Measurements from ENCODE around the gene ARHGAP30.
A peak's percentile ranks its signal among the peaks of the same experiment; 100 is the strongest.

ARHGAP30 gene

DNA sequence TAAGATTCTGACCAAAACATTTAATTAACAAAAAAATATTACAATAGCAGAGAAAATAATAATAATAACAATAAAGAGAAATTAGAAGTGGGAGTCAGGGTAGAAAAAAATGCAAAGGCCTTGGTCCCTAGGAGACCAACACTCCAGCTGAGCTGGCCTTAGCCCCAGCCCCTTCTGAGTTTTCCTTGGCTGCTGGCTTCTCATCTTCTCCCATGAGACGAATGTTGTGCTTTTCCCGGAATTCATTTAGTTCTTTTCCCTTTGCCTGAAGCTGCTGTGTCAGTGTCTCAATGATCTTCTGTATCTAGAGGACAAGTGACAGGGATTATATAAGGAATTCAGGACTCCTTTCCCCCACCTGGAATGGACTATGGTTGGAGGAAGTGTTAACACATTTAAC is 30.9 kb upstream of the ARHGAP30 start:
- TF ChIP-seq POU2F2 (IDR thresholded peaks at IDR 0.05; ENCODE audit: low read depth, low read length) (no peak), SPI1 (IDR thresholded peaks at IDR 0.05; ENCODE audit: low read depth, low read length) (no peak), PAX5 (IDR thresholded peaks at IDR 0.05; ENCODE audit: insufficient read depth, low read length, severe bottlenecking) (no peak), POLR2AphosphoS5 (IDR thresholded peaks at IDR 0.05; ENCODE audit: low read depth, low read length) (no peak), TAF1 (IDR thresholded peaks at IDR 0.05; ENCODE audit: low read depth, low read length) (no peak), POLR2A (IDR thresholded peaks at IDR 0.05; ENCODE audit: low read depth, low read length) (no peak)
- FAIRE-seq (no peak), DNase-seq (ENCODE audit: insufficient read length, low spot score) (no peak)

DNA sequence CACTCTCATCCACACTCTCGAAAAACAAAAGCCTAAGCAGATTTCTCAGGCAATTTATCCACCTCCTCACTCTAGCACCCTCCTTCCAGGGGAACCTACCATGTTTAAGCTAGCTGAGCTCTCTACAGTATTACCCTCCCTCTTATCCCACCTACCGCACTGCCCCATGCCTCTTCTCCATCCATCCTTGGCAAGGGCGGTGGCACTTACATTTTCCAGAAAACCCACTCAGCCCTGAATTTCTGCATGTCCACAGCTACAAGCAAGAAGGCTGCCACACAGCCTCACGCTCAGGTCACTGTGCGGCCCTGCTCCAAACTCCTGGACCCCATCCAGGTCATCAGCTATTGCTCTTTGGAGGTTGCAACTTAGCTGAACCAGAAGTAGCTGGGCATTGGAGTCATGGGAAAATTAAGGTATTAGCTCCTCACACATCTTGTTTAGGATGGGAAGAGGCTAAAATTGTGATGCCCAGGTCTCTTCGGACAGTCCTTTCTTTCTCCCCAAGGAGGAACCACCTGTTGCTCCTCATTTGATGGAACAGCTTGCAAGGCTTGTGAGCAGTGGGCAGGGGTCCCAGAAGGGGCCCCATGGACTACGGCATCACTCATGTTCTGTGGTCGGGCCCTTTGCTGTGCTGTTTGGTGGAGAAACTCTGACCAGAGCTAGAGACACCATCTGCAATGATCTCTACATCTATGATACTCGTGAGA is 29.6 kb upstream of the ARHGAP30 start:
- 0 out of 2 replicates have a peak, but pooled peaks have one; percentile 25 for TF ChIP-seq POLR2AphosphoS5 (IDR thresholded peaks at IDR 0.05; ENCODE audit: low read depth, low read length)
- no peak for TF ChIP-seq POU2F2 (IDR thresholded peaks at IDR 0.05; ENCODE audit: low read depth, low read length)
- no peak for FAIRE-seq
- no peak for DNase-seq (ENCODE audit: insufficient read length, low spot score)

DNA sequence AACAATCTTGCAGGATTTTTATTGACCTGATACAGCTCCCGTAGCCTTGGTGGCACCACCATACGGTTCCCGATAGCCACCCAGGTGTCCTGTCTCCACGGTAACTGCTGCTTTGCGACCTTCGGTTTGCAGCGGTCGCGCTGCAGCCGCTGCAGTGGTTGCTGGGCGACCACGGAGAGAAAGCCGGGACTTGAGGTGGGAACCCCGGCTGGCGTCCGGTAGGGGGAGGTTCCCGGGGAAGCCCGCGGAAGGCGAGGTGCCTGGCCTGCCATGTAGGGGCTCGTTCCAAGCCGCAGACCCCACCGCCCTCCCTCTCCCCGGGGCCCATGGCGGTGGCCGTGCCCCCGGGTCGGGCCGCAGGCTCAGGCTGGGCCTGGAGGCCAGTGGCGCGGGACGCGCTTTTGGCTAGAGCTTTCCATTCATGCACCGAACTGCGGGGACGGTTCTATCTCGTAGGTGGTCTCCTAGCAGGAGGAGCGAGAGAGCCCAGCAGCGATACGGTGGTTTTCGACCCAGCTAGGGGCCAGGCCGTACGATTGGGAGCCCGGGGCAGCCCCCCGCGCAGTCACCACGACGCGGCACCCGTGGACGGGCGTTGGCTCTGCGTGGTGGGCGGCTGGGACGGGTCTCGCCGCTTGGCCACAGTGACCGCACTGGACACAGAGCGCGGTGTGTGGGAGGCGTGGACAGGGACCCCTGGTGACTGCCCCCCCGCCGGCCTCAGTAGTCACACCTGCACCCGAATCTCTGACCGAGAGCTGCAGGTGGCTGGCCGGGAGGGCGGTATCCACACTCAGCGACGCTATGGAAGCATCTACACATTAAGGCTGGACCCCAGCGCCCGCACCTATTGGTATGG is 28.7 kb upstream of the ARHGAP30 start, which contains the start of gene KLHDC9:
Gene KLHDC9 (plus strand): TSS at position 152 of the 859 bp plus-strand sequence. CDS start 175 bp downstream, at position 327.
- no peak for TF ChIP-seq POLR2A (IDR thresholded peaks at IDR 0.05; ENCODE audit: low read depth, low read length)
- no peak for TF ChIP-seq POU2F2 (IDR thresholded peaks at IDR 0.05; ENCODE audit: low read depth, low read length)
- no peak for TF ChIP-seq PAX5 (IDR thresholded peaks at IDR 0.05; ENCODE audit: insufficient read depth, low read length, severe bottlenecking)
- FAIRE-seq (peak; percentile 97), DNase-seq (ENCODE audit: insufficient read length, low spot score) (peak; percentile 94)

DNA sequence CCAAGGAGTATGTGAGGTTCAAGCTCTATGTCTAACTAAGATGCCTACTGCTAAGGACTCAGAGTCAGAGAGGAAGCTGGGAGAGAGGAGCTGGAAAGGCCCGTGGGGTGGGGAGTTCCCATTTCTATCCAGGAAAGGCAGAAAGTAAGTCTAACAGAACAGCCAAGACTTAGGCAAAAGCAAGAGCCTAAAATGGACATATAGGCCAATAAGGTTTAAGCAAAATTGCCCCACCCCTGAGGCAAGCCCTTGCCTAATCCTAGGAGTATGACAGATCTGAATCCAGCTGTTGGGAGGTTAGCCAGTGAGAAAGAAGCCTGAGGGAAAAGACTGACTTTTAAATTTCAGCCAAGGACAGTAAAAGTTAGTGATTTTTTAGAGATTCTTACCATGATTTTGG is 26.8 kb upstream of the ARHGAP30 start:
- no peak for DNase-seq (ENCODE audit: insufficient read length, low spot score)
- FAIRE-seq: no peak

DNA sequence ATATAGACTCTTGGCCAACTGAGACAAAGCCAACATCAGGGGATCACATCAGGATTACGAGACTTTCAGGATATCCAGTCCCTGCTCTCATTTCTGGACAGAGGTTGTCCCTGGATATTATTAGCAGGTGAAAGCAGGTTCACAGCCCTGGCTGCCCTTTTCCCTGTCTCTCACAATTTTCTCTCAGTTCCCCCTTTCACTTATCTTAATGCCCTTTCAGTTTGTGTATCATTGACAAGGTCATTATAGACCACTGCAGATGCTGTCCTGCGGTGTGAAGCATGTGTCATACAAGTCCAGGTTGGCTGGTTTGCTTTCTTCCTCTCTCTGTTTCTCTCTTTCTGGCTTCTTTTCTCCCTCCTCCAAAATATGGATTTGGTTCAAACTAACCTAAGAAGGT is 26.3 kb upstream of the ARHGAP30 start:
- DNase-seq (ENCODE audit: insufficient read length, low spot score) (no peak), FAIRE-seq (peak; percentile 75)

More for the DNA sequence above, 26.8 kb upstream of the ARHGAP30 start:
- TF ChIP-seq POLR2A (IDR thresholded peaks at IDR 0.05; ENCODE audit: low read depth, low read length) (no peak), SPI1 (IDR thresholded peaks at IDR 0.05; ENCODE audit: low read depth, low read length) (no peak), TAF1 (IDR thresholded peaks at IDR 0.05; ENCODE audit: low read depth, low read length) (no peak), POLR2AphosphoS5 (IDR thresholded peaks at IDR 0.05; ENCODE audit: low read depth, low read length) (no peak), POU2F2 (IDR thresholded peaks at IDR 0.05; ENCODE audit: low read depth, low read length) (no peak), PAX5 (IDR thresholded peaks at IDR 0.05; ENCODE audit: insufficient read depth, low read length, severe bottlenecking) (no peak)

DNA sequence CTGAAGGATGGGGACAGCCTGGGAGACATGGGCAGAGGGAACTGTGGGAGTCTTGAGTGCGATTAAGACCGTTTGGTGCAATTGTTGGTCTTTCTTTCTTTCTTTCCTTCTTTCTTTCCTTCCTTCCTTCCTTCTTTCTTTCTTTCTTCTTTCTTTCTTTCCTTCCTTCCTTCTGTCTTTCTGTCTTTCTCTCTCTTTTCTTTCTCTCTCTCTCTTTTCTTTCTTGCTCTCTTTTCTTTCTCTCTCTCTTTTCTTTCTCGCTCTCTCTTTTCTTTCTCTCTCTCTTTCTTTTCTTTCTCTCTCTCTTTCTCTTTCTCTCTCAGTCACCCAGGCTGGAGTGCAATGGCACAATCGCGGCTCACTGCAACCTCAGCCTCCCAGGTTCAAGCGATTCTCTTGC is 25.5 kb upstream of the ARHGAP30 start:
- no peak for FAIRE-seq
- TF ChIP-seq TAF1 (IDR thresholded peaks at IDR 0.05; ENCODE audit: low read depth, low read length): no peak
- no peak for TF ChIP-seq POLR2A (IDR thresholded peaks at IDR 0.05; ENCODE audit: low read depth, low read length)
- no peak for TF ChIP-seq SPI1 (IDR thresholded peaks at IDR 0.05; ENCODE audit: low read depth, low read length)
- TF ChIP-seq POU2F2 (IDR thresholded peaks at IDR 0.05; ENCODE audit: low read depth, low read length): no peak

More for the DNA sequence above, 26.3 kb upstream of the ARHGAP30 start:
- TF ChIP-seq SPI1 (IDR thresholded peaks at IDR 0.05; ENCODE audit: low read depth, low read length) (peak; percentile 93), TAF1 (IDR thresholded peaks at IDR 0.05; ENCODE audit: low read depth, low read length) (no peak), POLR2A (IDR thresholded peaks at IDR 0.05; ENCODE audit: low read depth, low read length) (no peak), POU2F2 (IDR thresholded peaks at IDR 0.05; ENCODE audit: low read depth, low read length) (peak; percentile 39; the same call in 1 of the 2 replicates), PAX5 (IDR thresholded peaks at IDR 0.05; ENCODE audit: insufficient read depth, low read length, severe bottlenecking) (no peak), POLR2AphosphoS5 (IDR thresholded peaks at IDR 0.05; ENCODE audit: low read depth, low read length) (no peak)

DNA sequence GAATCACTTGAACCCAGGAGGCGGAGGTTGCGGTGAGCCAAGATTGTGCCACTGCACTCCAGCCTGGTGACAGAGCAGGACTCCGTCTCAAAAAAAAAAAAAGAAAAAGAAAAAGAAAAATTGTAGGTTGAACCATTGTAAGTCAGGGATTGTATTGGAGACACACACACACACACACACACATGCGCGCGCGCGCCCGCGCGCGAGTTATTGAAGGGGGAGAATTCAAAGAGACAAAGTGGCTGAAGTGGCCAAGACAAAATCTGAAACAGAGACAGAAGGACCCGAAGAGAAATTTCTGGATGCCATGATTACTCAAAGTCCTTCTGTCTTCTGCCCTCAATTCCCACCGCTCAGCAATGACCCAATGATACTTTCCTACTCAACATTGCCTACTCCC is 24.8 kb upstream of the ARHGAP30 start:
- no peak for TF ChIP-seq SPI1 (IDR thresholded peaks at IDR 0.05; ENCODE audit: low read depth, low read length)
- no peak for TF ChIP-seq POLR2AphosphoS5 (IDR thresholded peaks at IDR 0.05; ENCODE audit: low read depth, low read length)
- FAIRE-seq: no peak
- no peak for DNase-seq (ENCODE audit: insufficient read length, low spot score)

More for the DNA sequence above, 25.5 kb upstream of the ARHGAP30 start:
- no peak for DNase-seq (ENCODE audit: insufficient read length, low spot score)

DNA sequence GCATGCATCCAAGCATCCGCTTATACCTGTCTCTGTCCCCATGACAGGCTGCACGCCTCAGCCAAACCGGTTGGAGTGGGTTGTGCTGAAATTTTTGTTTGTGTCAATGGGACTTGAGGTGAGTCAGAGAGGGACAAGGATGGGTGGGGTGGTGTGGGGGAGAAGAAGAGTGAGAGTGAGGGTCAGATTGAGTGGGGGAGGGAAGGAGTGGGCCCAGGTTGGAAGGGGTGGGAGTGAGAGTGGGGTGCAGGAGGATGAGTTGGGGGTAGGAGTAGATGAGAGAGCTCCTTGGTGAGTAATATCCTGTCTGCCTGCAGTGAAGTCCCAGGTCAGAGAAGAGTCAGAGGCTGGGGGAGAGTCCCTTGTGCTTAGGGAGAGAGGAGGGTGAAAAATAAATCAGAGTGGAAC is 22.9 kb upstream of the ARHGAP30 start:
- no peak for DNase-seq (ENCODE audit: insufficient read length, low spot score)
- no peak for FAIRE-seq

DNA sequence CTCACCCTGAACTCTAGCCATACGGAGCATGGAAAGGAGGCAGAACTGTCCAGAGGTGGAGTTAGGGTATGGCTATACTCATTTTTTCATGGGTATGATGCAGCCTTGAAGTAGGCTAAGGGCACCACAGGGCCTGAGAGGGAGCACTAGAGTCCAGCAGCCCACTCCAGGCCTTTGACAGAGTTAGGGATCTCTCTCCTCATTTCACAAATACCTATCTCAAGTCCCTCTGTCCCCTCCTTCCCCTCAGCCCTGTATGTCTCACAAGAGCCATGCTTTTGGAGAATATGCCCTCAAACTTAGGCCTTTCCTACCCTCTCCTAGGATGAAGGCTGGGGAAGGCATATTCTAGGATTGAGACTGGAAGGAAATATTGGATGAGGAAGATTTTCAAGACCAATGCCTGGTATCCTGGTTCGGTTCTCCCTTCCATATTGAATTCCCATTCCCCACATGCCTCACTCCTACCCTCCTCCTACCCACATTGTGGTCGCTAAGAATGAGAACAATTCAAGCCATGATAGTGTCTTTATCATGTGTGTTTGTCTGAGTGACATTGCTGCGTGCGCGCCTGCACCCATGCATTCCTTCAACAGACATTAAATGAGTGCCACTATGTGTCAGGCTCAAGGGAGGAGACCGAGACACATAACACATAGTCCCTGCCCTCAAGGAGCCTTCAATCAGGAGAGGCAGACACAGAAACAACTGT is 22.3 kb upstream of the ARHGAP30 start:
- FAIRE-seq: no peak
- no peak for DNase-seq (ENCODE audit: insufficient read length, low spot score)
- no peak for TF ChIP-seq POLR2A (IDR thresholded peaks at IDR 0.05; ENCODE audit: low read depth, low read length)
- no peak for TF ChIP-seq POU2F2 (IDR thresholded peaks at IDR 0.05; ENCODE audit: low read depth, low read length)
- no peak for TF ChIP-seq TAF1 (IDR thresholded peaks at IDR 0.05; ENCODE audit: low read depth, low read length)
- no peak for TF ChIP-seq POLR2AphosphoS5 (IDR thresholded peaks at IDR 0.05; ENCODE audit: low read depth, low read length)
- no peak for TF ChIP-seq SPI1 (IDR thresholded peaks at IDR 0.05; ENCODE audit: low read depth, low read length)
- TF ChIP-seq PAX5 (IDR thresholded peaks at IDR 0.05; ENCODE audit: insufficient read depth, low read length, severe bottlenecking): no peak

More for the DNA sequence above, 22.9 kb upstream of the ARHGAP30 start:
- no peak for TF ChIP-seq SPI1 (IDR thresholded peaks at IDR 0.05; ENCODE audit: low read depth, low read length)
- TF ChIP-seq POLR2AphosphoS5 (IDR thresholded peaks at IDR 0.05; ENCODE audit: low read depth, low read length): no peak
- TF ChIP-seq TAF1 (IDR thresholded peaks at IDR 0.05; ENCODE audit: low read depth, low read length): no peak
- no peak for TF ChIP-seq POU2F2 (IDR thresholded peaks at IDR 0.05; ENCODE audit: low read depth, low read length)
- TF ChIP-seq POLR2A (IDR thresholded peaks at IDR 0.05; ENCODE audit: low read depth, low read length): no peak
- TF ChIP-seq PAX5 (IDR thresholded peaks at IDR 0.05; ENCODE audit: insufficient read depth, low read length, severe bottlenecking): no peak

All from GM12891 (cell line).